LHCN-M2 (cell line): ENCODE results near the gene ICA1L. TPM values are rescaled to one million over a fixed set of nuclear protein-coding genes. Genes with fewer than 3 reads are reported as not detected.
"Not testable (repeated sequence)": the region's sequence is repeated elsewhere in the genome, so short reads cannot be mapped to it uniquely, and the experiment has no call there.

Source experiments
- DNase-seq: peaks from one replicate; pipeline ENCODE4 v3.0.0-alpha.2; 2012; ENCODE audit warnings: low read depth
- polyA plus RNA-seq: library from polyadenylated mRNA; unstranded; fragments of >200 nt; gene quantifications from one replicate; pipeline ENCODE4 v1.2.1, GENCODE V29; 2012; ENCODE audit warnings: missing spikeins
- total RNA-seq: library from RNA; depleted of rRNA; stranded (reverse); fragments of >200 nt; gene quantifications from 2 replicates; pipeline ENCODE4 v1.2.3, GENCODE V29; 2014; rRNA removed

ICA1L gene
- 2.9 and 6.0 TPM in 2 replicates for total RNA-seq
- polyA plus RNA-seq: 0.92 TPM

GRCh38 chr2:202871300-202872141, at the start of gene ICA1L:
Gene ICA1L (minus strand): TSS chr2:202871766. CDS start chr2:202829009, 42,757 bp downstream.
- DNase-seq: peak; percentile 59

GRCh38 chr2:202918860-202919259, 47.3 kb upstream of the ICA1L start:
- no peak for DNase-seq

DNA sequence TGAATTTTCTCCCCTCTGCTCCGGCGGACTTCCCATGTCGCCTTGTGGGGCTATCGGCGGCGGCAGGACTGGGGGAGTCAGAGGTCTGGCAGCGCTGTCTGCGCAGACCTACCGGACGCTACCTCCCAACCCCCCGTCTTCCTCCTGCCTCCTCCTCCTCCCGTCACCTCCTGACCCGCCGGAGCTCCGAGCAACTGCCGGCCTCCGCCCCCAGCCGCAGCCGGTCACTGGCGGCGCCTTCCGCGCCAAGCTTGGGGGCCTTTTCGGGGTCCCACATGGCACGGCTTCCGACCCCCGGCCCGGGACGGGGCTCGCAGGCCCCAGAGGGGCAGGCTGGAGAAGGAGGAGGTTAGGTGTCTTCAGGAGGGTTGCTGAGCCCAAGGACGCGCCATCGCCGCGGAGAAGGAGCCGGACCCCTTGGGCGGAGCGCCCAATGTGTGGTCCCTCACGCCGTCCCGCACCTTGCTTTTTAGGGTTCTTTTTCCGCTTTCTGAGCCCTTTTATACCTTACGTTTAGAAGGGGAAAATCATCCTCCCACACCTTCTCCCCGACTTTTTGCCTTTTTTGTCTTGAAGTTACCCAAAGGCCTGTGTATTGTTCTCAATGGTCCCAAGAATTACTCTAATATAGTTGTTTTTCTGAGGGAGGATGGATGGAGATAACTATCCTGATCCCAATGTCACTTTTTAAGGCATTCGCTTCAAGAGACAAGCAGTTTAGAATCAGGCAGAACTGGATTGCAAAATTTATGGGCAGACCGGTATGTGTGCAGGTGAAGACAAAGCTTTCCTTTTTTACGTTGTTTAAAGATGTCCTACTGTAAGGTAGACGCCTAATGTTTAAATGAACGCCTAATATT, 41.0 kb upstream of the ICA1L start:
- DNase-seq: peak; percentile 8

GRCh38 chr2:202911512-202912341, 40.2 kb upstream of the ICA1L start, which contains the start of the genes CARF and WDR12:
Gene CARF (plus strand): TSS chr2:202912275. CDS start chr2:202941903, 29,628 bp downstream.
Gene WDR12 (minus strand): TSS chr2:202911673. CDS start chr2:202911476, 197 bp downstream.
- DNase-seq: peak; percentile 93

GRCh38 chr2:202911203-202911511, 39.6 kb upstream of the ICA1L start:
- no peak for DNase-seq

GRCh38 chr2:202910698-202911097, 39.1 kb upstream of the ICA1L start:
- no peak for DNase-seq

- DNase-seq: not testable (repeated sequence)
These were observed 38.7 kb upstream of the ICA1L start for GRCh38 chr2:202910250-202910649.

GRCh38 chr2:202909394-202910192, 38.0 kb upstream of the ICA1L start:
- DNase-seq: peak; percentile 1

DNA sequence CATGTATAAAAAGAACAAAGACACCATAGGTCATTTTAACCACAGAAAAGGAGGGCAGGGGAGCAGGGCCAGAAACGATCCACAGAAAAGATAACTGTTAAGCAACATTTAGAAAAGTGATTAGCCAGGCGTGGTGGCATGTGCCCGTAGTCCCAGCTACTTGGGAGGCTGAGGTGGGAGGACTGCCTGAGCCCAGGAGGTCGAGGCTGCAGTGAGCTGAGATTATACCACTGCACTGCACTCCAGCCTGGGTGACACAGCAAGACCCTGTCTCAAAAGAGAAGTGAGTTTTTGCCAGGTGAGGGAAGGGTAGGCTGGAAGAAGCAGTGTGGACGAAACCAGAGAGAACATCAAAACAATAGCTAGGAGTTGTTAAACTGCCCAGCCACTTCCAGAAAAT, 36.6 kb upstream of the ICA1L start:
- no peak for DNase-seq

GRCh38 chr2:202905507-202905906, 33.9 kb upstream of the ICA1L start:
- not testable (repeated sequence) for DNase-seq

DNA sequence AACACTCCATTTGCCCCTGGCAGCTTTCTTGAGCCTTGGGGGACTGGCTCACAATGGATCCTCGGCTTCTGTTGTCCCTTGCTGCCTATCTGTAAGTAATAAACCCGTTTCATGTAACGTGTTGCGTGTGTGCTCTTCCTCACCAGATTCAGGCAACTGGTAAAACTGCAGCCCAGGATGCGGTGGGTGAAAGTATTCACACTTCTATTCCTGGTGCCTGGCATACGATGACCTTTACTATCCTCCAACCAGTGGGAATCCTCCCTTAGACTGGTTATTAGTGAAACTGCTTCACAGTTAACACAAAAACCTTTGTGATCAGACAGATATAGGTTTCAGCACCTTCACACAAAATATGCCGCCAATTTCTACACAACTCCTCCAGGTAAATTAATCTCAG, 13.6 kb upstream of the ICA1L start:
- no peak for DNase-seq

DNA sequence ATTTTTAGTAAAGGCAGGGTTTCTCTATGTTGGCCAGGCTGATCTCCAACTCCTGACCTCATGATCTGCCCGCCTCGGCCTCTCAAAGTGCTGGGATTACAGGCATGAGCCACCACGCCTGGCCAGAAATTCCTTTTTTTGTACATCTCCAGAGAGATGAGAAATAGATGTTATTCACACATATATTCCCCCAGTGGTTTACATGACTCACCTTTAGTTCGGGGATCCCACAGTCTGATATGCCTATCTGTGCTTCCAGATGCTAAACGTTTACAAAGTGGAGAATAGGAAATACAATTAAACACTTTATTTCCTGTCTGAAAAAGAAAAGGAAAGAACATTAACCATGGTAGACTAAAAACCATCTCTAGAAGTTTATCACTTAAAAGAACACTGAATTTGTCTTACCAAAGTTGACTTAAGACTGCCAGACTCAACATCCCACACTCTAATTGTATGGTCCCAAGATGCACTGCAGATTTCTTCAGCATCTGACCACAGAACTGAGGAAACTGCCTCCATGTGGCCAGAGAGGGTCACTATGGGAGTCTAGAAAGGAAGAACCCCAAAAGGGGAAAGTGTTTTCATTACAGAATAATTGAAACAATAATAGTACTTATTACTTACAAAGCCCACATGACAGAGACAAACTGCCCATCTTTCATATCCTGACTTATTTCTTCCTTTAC, 12.6 kb upstream of the ICA1L start:
- peak; percentile 45 for DNase-seq

DNA sequence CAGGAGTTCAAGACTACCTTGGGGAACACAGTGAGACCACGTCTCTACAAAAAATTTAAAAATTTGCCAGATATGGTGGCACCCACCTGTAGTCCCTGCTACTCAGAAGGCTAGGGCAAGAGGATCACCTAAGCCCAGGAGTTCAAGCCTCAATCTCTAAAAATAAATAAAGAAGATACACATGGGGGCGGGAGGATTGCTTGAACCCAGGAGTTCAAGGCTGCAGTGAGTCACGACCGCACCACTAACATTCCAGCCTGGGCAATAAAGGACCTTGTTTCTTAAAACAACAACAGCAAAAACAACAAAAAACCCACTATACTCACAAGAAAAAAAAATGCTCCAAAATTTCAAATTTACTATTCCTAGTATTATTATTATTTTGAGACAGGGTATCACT, 10.0 kb upstream of the ICA1L start:
- no peak for DNase-seq

GRCh38 chr2:202877699-202878098, 6.1 kb upstream of the ICA1L start:
- no peak for DNase-seq

- DNase-seq: peak; percentile 64
These were observed 901 bp downstream of the ICA1L start for GRCh38 chr2:202870431-202871299.

DNA sequence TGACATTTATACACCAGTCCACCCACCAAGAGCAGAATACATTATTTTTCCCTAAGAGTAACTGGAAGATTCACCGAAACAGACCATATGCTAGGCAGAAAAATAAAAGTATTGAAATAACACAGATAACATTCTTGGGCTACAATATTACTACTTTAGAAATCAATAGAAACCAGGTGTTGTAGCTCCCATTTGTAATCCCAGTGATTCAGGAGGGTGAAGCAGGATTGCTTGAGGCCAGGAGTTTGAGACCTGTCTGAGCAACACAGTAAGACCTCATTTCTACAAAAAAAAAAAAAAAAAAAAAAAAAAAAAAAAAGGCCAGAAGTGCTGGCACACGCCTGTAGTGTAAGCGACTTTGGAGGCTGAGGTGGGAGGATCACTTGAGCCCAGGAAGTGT, 9.6 kb downstream of the ICA1L start:
- DNase-seq: no peak

- DNase-seq: no peak
These were observed 13.0 kb downstream of the ICA1L start for GRCh38 chr2:202858601-202859000.

DNA sequence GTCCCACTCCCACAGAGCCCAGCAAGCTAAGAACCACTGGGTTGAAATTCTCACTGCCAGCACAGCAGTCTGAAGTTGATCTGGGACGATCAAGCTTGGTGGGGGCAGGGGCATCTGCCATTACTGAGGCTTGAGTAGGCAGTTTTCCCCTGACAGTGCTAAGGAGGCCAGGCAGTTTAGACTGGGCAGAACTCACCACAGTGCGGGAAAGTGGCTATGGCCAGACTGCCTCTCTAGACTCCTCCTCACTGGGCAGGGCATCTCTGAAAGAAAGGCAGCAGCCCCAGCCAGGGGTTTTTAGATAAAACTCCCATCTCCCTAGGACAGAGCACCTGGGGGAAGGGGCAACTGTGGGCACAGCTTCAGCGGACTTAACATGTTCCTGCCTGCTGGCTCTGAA, 22.2 kb downstream of the ICA1L start:
- DNase-seq: not testable (repeated sequence)

DNA sequence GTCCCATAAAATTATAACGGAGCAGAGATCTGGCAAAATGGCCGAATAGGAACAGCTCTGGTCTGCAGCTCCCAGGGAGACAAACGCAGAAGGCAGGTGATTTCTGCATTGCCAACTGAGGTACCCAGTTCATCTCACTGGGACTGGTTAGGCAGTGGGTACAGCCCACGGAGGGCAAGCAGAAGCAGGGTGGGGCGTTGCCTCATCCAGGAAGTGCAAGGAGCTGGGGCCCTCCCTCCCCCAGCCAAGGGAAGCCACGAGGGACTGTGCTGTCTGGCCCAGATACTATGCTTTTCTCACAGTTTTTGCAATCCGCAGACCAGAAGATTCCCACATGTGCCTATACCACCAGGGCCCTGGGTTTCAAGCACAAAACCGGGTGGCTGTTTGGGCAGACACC, 22.8 kb downstream of the ICA1L start:
- DNase-seq: no peak
